GM19025 (cell line): ENCODE results near the gene PDLIM5.
"Not testable (repeated sequence)": the region's sequence is repeated elsewhere in the genome, so short reads cannot be mapped to it uniquely, and the experiment has no call there.

Experiments used
- ATAC-seq: cut with Tn5 transposase; IDR thresholded peaks from one replicate; pipeline ENCODE4 v1.9.1; 2021; ENCODE audit warnings: mild to moderate bottlenecking, low read depth, moderate library complexity; ENCODE audit not compliant: unreplicated experiment

The PDLIM5 gene

GRCh38 chr4:94550352-94550751 is 98.6 kb downstream of the PDLIM5 start:
- no peak for ATAC-seq

GRCh38 chr4:94550851-94551250 is 99.1 kb downstream of the PDLIM5 start:
- no peak for ATAC-seq

GRCh38 chr4:94551643-94552564 is 100.2 kb downstream of the PDLIM5 start:
- ATAC-seq: no peak

- not testable (repeated sequence) for ATAC-seq
These were observed 104.3 kb downstream of the PDLIM5 start for GRCh38 chr4:94556047-94556446.

- not testable (repeated sequence) for ATAC-seq
These were observed 105.9 kb downstream of the PDLIM5 start for GRCh38 chr4:94557632-94558031.

GRCh38 chr4:94558392-94558904 is 106.7 kb downstream of the PDLIM5 start:
- ATAC-seq: no peak

- no peak for ATAC-seq
These were observed 107.6 kb downstream of the PDLIM5 start for GRCh38 chr4:94559351-94559806.

- ATAC-seq: no peak
These were observed 109.7 kb downstream of the PDLIM5 start for GRCh38 chr4:94561249-94562024.

- ATAC-seq: no peak
These were observed 110.5 kb downstream of the PDLIM5 start for GRCh38 chr4:94562285-94562684.

GRCh38 chr4:94564252-94564651 is 112.5 kb downstream of the PDLIM5 start:
- ATAC-seq: no peak

GRCh38 chr4:94566420-94566819 is 114.7 kb downstream of the PDLIM5 start:
- ATAC-seq: no peak

GRCh38 chr4:94567811-94568210 is 116.1 kb downstream of the PDLIM5 start:
- no peak for ATAC-seq

GRCh38 chr4:94570558-94570957 is 118.8 kb downstream of the PDLIM5 start:
- ATAC-seq: no peak

- no peak for ATAC-seq
These were observed 119.6 kb downstream of the PDLIM5 start for GRCh38 chr4:94571298-94571697.

GRCh38 chr4:94571715-94572114 is 120.0 kb downstream of the PDLIM5 start:
- ATAC-seq: no peak

GRCh38 chr4:94574050-94574449 is 122.3 kb downstream of the PDLIM5 start:
- no peak for ATAC-seq

- no peak for ATAC-seq
These were observed 122.9 kb downstream of the PDLIM5 start for GRCh38 chr4:94574616-94575015.

- no peak for ATAC-seq
These were observed 123.9 kb downstream of the PDLIM5 start for GRCh38 chr4:94575652-94576051.

GRCh38 chr4:94576210-94576609 is 124.5 kb downstream of the PDLIM5 start:
- ATAC-seq: no peak

- ATAC-seq: no peak
These were observed 125.4 kb downstream of the PDLIM5 start for GRCh38 chr4:94577136-94577535.

GRCh38 chr4:94578195-94578594 is 126.5 kb downstream of the PDLIM5 start:
- ATAC-seq: no peak
